GM10266 (cell line): Measurements from ENCODE around the gene PPP1R36.

ENCODE experiments used
- DNase-seq: peaks from one replicate; pipeline ENCODE4 v3.0.0; 2012; ENCODE audit errors: extremely low spot score
- TF ChIP-seq, protein P1 (sequence below): IDR thresholded peaks from 2 replicates; pipeline ENCODE4 v1.5.1; 2012; ENCODE audit warnings: mild to moderate bottlenecking, low read depth; ENCODE audit not compliant: control insufficient read depth, insufficient read depth; ENCODE audit errors: missing control alignments

The PPP1R36 gene

DNA sequence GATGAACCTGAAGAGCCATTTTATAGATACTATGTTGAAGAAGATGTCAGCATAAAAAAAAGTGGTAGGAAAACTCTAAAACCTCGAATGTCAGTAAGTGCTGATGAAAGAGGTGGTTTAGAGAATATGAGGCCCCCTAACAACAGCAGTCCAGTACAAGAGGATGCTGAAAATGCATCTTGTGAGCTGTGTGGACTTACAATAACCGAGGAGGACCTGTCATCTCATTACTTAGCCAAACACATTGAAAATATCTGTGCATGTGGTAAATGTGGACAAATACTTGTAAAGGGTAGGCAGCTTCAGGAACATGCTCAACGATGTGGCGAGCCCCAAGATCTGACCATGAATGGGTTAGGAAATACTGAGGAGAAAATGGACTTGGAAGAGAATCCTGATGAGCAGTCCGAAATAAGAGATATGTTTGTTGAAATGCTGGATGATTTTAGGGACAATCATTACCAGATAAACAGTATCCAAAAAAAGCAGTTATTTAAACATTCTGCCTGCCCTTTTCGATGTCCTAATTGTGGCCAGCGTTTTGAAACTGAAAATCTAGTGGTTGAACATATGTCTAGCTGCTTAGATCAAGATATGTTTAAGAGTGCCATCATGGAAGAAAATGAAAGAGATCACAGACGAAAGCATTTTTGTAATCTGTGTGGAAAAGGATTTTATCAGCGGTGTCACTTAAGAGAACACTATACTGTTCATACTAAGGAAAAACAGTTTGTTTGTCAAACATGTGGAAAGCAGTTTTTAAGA, 27.0 kb upstream of the PPP1R36 start:
- TF ChIP-seq, protein P1, sequence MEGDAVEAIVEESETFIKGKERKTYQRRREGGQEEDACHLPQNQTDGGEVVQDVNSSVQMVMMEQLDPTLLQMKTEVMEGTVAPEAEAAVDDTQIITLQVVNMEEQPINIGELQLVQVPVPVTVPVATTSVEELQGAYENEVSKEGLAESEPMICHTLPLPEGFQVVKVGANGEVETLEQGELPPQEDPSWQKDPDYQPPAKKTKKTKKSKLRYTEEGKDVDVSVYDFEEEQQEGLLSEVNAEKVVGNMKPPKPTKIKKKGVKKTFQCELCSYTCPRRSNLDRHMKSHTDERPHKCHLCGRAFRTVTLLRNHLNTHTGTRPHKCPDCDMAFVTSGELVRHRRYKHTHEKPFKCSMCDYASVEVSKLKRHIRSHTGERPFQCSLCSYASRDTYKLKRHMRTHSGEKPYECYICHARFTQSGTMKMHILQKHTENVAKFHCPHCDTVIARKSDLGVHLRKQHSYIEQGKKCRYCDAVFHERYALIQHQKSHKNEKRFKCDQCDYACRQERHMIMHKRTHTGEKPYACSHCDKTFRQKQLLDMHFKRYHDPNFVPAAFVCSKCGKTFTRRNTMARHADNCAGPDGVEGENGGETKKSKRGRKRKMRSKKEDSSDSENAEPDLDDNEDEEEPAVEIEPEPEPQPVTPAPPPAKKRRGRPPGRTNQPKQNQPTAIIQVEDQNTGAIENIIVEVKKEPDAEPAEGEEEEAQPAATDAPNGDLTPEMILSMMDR: no peak
- DNase-seq: no peak

DNA sequence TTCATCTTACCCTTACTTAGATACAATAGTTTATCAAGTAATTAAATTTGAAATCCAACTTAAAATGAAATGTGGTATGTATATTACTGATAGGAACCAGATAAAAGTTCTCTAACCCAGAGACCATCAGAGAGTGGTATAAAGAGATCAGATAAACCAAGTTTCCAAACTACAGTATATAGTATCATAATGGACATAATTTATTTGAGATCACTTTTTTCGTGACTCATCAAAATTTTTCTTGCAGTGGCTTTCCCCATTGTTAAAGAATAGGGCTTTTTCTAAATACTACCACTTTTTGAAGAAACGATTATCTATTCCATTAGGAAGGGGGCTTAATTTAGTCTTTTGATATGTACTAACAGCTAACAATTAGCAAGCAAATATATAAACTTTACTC, 24.4 kb upstream of the PPP1R36 start:
- no peak for DNase-seq
- TF ChIP-seq, protein P1: no peak

DNA sequence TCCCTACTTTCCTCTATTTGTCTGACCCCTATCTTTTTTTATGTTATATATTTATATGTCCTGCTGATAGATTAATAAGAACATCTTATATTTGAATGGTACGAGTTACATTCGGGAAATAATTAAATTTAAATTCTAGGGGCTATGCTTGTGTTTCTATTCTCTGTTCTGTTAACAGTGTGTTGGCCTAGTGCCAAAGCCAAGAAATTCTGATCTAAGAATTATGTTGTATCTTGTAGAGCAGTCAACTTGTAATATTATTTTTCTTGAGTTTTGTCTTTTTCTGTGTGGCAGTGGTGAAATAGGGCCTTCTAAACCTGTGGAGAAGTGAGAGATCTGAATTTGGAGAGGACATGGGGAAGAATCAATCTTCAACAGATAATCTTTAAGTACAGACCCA, 18.2 kb upstream of the PPP1R36 start:
- DNase-seq: no peak
- TF ChIP-seq, protein P1: no peak

DNA sequence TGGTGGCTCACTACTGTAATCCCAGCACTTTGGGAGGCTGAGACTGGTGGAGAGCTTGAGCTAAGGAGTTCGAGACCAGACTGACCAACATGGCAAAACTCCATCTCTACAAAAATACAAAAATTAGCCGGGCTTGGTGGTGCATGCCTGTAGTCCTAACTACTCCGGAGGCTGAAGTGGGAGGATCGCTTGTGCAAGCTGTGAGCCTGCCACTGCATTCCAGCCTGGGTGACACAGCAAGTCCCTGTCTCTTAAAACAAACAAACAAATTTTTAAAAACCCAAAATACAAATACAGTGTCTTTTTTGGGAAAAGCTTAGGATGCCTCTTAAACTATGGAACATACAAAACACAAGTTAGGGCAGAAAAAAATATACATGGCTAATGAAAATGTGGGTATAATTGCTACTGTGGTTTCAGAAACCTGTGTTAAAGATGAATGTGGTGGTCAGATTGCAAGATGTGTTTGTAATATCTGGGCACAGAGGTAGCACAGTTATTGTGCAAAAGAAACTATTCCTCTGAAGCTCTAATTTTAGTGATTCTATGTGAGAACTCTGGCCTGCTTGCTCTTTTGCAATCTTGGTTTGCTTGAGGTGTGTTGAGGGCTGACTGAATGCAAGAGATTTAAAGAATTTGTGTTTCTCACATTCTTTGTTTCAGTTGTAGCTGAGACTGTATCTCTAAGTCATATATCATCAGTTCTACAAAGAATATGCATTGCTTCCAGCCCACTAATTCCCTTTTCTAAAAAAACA, 13.1 kb upstream of the PPP1R36 start:
- TF ChIP-seq, protein P1: no peak
- no peak for DNase-seq

DNA sequence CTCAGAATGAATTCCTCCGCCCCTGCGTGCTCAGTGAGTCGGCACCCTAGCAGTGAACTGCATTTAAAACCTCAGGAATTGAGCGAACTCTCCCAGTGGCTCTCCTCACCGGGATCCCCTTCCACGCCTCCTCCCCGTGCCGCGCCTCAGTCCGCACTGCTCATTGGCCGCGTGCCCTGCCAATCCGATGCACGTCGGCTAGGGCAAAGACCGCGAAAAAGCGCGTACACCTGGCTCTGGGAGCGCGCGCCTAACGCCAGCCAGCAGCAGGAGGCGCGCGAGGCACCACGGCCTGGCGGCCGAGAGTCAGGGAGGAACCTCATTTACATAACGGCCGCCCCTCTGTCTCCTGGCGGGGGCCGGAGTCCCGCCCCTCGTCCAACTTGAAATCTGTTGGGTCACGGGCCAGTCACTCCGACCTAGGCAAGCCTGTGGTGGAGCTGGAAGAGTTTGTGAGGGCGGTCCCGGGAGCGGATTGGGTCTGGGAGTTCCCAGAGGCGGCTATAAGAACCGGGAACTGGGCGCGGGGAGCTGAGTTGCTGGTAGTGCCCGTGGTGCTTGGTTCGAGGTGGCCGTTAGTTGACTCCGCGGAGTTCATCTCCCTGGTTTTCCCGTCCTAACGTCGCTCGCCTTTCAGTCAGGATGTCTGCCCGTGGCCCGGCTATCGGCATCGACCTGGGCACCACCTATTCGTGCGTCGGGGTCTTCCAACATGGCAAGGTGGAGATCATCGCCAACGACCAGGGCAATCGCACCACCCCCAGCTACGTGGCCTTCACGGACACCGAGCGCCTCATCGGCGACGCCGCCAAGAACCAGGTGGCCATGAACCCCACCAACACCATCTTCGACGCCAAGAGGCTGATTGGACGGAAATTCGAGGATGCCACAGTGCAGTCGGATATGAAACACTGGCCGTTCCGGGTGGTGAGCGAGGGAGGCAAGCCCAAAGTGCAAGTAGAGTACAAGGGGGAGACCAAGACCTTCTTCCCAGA, 9.3 kb upstream of the PPP1R36 start, which contains the start of gene HSPA2:
HSPA2 (plus strand) TSS at position 534 of the 995 bp plus-strand sequence; CDS start at position 643, 109 bp downstream.
- DNase-seq: peak; percentile 96
- TF ChIP-seq, protein P1: peak; percentile 86

DNA sequence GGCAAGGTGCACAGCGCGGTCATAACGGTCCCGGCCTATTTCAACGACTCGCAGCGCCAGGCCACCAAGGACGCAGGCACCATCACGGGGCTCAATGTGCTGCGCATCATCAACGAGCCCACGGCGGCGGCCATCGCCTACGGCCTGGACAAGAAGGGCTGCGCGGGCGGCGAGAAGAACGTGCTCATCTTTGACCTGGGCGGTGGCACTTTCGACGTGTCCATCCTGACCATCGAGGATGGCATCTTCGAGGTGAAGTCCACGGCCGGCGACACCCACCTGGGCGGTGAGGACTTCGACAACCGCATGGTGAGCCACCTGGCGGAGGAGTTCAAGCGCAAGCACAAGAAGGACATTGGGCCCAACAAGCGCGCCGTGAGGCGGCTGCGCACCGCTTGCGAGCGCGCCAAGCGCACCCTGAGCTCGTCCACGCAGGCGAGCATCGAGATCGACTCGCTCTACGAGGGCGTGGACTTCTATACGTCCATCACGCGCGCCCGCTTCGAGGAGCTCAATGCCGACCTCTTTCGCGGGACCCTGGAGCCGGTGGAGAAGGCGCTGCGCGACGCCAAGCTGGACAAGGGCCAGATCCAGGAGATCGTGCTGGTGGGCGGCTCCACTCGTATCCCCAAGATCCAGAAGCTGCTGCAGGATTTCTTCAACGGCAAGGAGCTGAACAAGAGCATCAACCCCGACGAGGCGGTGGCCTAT, 8.3 kb upstream of the PPP1R36 start:
- TF ChIP-seq, protein P1: no peak
- no peak for DNase-seq
